H9 (cell line): ENCODE results near the gene CRMP1. TPM values are rescaled to one million over a fixed set of nuclear protein-coding genes. Genes with fewer than 3 reads are reported as not detected.

Experiments
- DNase-seq: peaks from one replicate; pipeline ENCODE4 v3.0.0-alpha.2; 2017
- H2AFZ ChIP-seq: one replicate; pipeline ENCODE4 v1.6.1; 2013; ENCODE audit warnings: mild to moderate bottlenecking, low read length, control low read depth, moderate library complexity
- H2AK5ac ChIP-seq: 2 replicates; pipeline ENCODE4 v1.6.1; 2013; ENCODE audit warnings: low read length, control low read depth, mixed read lengths; ENCODE audit not compliant: insufficient read length
- H2BK120ac ChIP-seq: one replicate; pipeline ENCODE4 v1.6.1; 2013; ENCODE audit warnings: low read depth, mild to moderate bottlenecking, low read length, control low read depth, inconsistent platforms; ENCODE audit not compliant: poor library complexity, severe bottlenecking
- H2BK12ac ChIP-seq: 2 replicates; pipeline ENCODE4 v1.6.1; 2013; ENCODE audit warnings: low read length, control low read depth, mixed read lengths, low read depth; ENCODE audit not compliant: insufficient read length
- H2BK15ac ChIP-seq: 2 replicates; pipeline ENCODE4 v1.6.1; 2013; ENCODE audit warnings: low read depth, low read length, control low read depth
- H2BK20ac ChIP-seq: one replicate; pipeline ENCODE4 v1.6.1; 2013; ENCODE audit warnings: low read depth, mild to moderate bottlenecking, low read length, control low read depth, inconsistent platforms; ENCODE audit not compliant: poor library complexity, severe bottlenecking
- H2BK5ac ChIP-seq: 2 replicates; pipeline ENCODE4 v1.6.1; 2013; ENCODE audit warnings: low read length, control low read depth, mixed read lengths; ENCODE audit not compliant: insufficient read length
- H3K14ac ChIP-seq: 2 replicates; pipeline ENCODE4 v1.6.1; 2013; ENCODE audit warnings: low read length, control low read depth; ENCODE audit not compliant: insufficient read depth
- H3K18ac ChIP-seq: 2 replicates; pipeline ENCODE4 v1.6.1; 2013; ENCODE audit warnings: low read depth, mild to moderate bottlenecking, mixed read lengths, low read length, control low read depth; ENCODE audit not compliant: insufficient read length
- H3K23ac ChIP-seq: 2 replicates; pipeline ENCODE4 v1.6.1; 2013; ENCODE audit warnings: low read length, control low read depth, mixed read lengths, low read depth; ENCODE audit not compliant: insufficient read length
- H3K23me2 ChIP-seq: 2 replicates; pipeline ENCODE4 v1.6.1; 2013; ENCODE audit warnings: low read depth, mild to moderate bottlenecking, mixed read lengths, low read length, control low read depth; ENCODE audit not compliant: insufficient read length, poor library complexity, severe bottlenecking
- H3K27ac ChIP-seq: 2 replicates; pipeline ENCODE4 v1.5.1; 2013; ENCODE audit warnings: low read length, control low read depth, mixed read lengths, low read depth; ENCODE audit not compliant: insufficient read length
- H3K27me3 ChIP-seq: 2 replicates; pipeline ENCODE4 v1.6.1; 2013; ENCODE audit warnings: low read length, control low read depth, inconsistent platforms; ENCODE audit not compliant: insufficient read depth
- H3K4ac ChIP-seq: 2 replicates; pipeline ENCODE4 v1.6.1; 2013; ENCODE audit warnings: low read depth, mild to moderate bottlenecking, control low read depth, inconsistent platforms, low read length, moderate library complexity
- H3K4me1 ChIP-seq: 2 replicates; pipeline ENCODE4 v1.6.1; 2013; ENCODE audit warnings: low read length, control low read depth, inconsistent platforms; ENCODE audit not compliant: insufficient read depth
- H3K4me2 ChIP-seq: 2 replicates; pipeline ENCODE4 v1.6.1; 2013; ENCODE audit warnings: low read length, control low read depth, mixed read lengths; ENCODE audit not compliant: insufficient read length, insufficient read depth
- H3K56ac ChIP-seq: 2 replicates; pipeline ENCODE4 v1.6.1; 2013; ENCODE audit warnings: low read depth, mild to moderate bottlenecking, mixed read lengths, low read length, control low read depth; ENCODE audit not compliant: insufficient read length
- H3K79me1 ChIP-seq: 2 replicates; pipeline ENCODE4 v1.6.1; 2013; ENCODE audit warnings: low read depth, mild to moderate bottlenecking, moderate library complexity, low read length, control low read depth, inconsistent platforms; ENCODE audit not compliant: insufficient read depth, poor library complexity, severe bottlenecking
- H3K79me2 ChIP-seq: 2 replicates; pipeline ENCODE4 v1.6.1; 2013; ENCODE audit warnings: low read length, control low read depth, inconsistent platforms; ENCODE audit not compliant: insufficient read depth
- H3K9ac ChIP-seq: 2 replicates; pipeline ENCODE4 v1.6.1; 2013; ENCODE audit warnings: low read length, control low read depth, mixed read lengths; ENCODE audit not compliant: insufficient read length; ENCODE audit errors: extremely low read depth
- H3K9me3 ChIP-seq: one replicate; pipeline ENCODE4 v1.6.1; 2013; ENCODE audit warnings: low read depth, low read length, inconsistent platforms; ENCODE audit not compliant: control insufficient read depth
- H3T11ph ChIP-seq: one replicate; pipeline ENCODE4 v1.6.1; 2013; ENCODE audit warnings: mild to moderate bottlenecking, low read length, control low read depth, inconsistent platforms
- H4K20me1 ChIP-seq: one replicate; pipeline ENCODE4 v1.6.1; 2013; ENCODE audit not compliant: control insufficient read depth, insufficient read length, insufficient read depth
- H4K5ac ChIP-seq: 2 replicates; pipeline ENCODE4 v1.6.1; 2013; ENCODE audit warnings: low read depth, mild to moderate bottlenecking, mixed read lengths, low read length, control low read depth; ENCODE audit not compliant: insufficient read length
- H4K8ac ChIP-seq: replicated peaks from 2 replicates; pipeline ENCODE4 v1.6.1; 2013; ENCODE audit warnings: low read length, control low read depth, mixed read lengths, low read depth; ENCODE audit not compliant: insufficient read length
- H4K91ac ChIP-seq: 2 replicates; pipeline ENCODE4 v1.6.1; 2013; ENCODE audit warnings: low read depth, mild to moderate bottlenecking, moderate library complexity, mixed read lengths, low read length, control low read depth; ENCODE audit not compliant: insufficient read length
- H3K27ac Mint-ChIP-seq, 3 experiments: 2 replicates in 2 of 3; 3 replicates in 1 of 3; pipeline ENCODE4 v1.8.0; 2020 to 2021; ENCODE audit warnings: mixed read lengths in 3 of 3, mild to moderate bottlenecking in 1 of 3, moderate library complexity in 1 of 3
- H3K27me3 Mint-ChIP-seq: 2 replicates; pipeline ENCODE4 v1.8.0; 2021; ENCODE audit warnings: low read depth, mild to moderate bottlenecking, moderate library complexity, mixed read lengths
- H3K36me3 Mint-ChIP-seq, 3 experiments: 2 replicates in 2 of 3; 3 replicates in 1 of 3; pipeline ENCODE4 v1.8.0; 2020 to 2021; ENCODE audit warnings: low read depth in 3 of 3, mixed read lengths in 3 of 3; ENCODE audit not compliant: insufficient read depth in 1 of 3
- H3K4me1 Mint-ChIP-seq, 2 experiments: 2 replicates each; pipeline ENCODE4 v1.8.0; 2020; ENCODE audit warnings: mixed read lengths in 2 of 2
- H3K4me3 Mint-ChIP-seq, 2 experiments: 2 replicates in 1 of 2; 3 replicates in 1 of 2; pipeline ENCODE4 v1.8.0; 2020 to 2021; ENCODE audit warnings: mild to moderate bottlenecking in 2 of 2, mixed read lengths in 2 of 2, moderate library complexity in 1 of 2
- H3K9me3 Mint-ChIP-seq, 2 experiments: 2 replicates in 1 of 2; 3 replicates in 1 of 2; pipeline ENCODE4 v1.8.0; 2020; ENCODE audit warnings: mild to moderate bottlenecking in 2 of 2, mixed read lengths in 2 of 2, moderate library complexity in 1 of 2
- WGBS: extraction: QIAGEN DNeasy Blood & Tissue Kit; methylation state at CpG from one replicate; pipeline ENCODE4 v1.1.7; 2013; ENCODE audit warnings: missing lambda C conversion rate, low lambda C conversion rate, mixed read lengths; ENCODE audit not compliant: insufficient read length; ENCODE audit errors: extremely low coverage; 5-methylcytosine and 5-hydroxymethylcytosine counted together
- total RNA-seq: library from RNA; stranded (reverse); gene quantifications from 2 replicates; pipeline ENCODE4 v1.2.1, GENCODE V29; 2021
- TF ChIP-seq, protein P1 (sequence below): fragments of 200-600 bp; sonication (generic); conservative IDR thresholded peaks from 3 replicates; pipeline ENCODE4 v1.8.0; 2021; ENCODE audit warnings: antibody characterized with exemption, mild to moderate bottlenecking

The CRMP1 gene
- total RNA-seq, 1 experiment from 2014 or later, result 71.6 TPM

DNA sequence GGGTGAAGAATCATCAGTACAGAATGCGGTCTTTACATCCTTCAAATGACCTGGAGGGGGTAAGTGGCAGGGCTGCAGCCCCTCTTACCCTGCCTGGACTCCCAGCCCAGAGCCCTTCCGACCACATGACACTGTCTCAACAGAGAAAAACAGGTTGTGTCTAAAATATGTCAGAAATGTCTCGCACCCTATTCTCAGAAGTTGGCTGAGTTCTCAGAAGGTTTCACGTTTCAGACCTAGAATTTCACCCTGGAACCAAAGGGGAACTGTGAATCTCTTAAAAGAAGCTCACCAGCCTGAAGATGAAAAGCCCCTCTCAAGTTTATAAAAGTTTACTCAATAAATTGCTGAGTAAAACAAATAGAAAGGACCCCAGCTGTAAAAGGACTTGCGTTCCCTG lies 7.0 kb upstream of the CRMP1 start:
- Histone ChIP-seq H3K56ac (no peak overlapping the region), H2BK20ac (no peak overlapping the region), H3K23ac (no peak overlapping the region), H2BK120ac (no peak overlapping the region), H2AK5ac (no peak overlapping the region), H3K79me2 (no peaks in the 10 kb centered on the region), H3K23me2 (no peaks in the 10 kb centered on the region), H3T11ph (no peak overlapping the region), H4K8ac (no peak overlapping the region), H2BK12ac (no peak overlapping the region), H3K9me3 (no peaks in the 10 kb centered on the region), H3K4ac (no peak overlapping the region), H3K14ac (no peak overlapping the region), H4K5ac (no peak overlapping the region), H4K91ac (no peak overlapping the region), H2BK5ac (no peak overlapping the region), H4K20me1 (no peaks in the 10 kb centered on the region), H3K9ac (no peak overlapping the region), H3K4me1 (peaks cover 2% of the 10 kb centered on the region; the same call in 1 of the 2 replicates), H3K27me3 (no peaks in the 10 kb centered on the region; the same call in 1 of the 2 replicates), H3K18ac (no peak overlapping the region), H3K27ac (no peak overlapping the region), H2AFZ (no peak overlapping the region), H3K79me1 (no peaks in the 10 kb centered on the region), H2BK15ac (no peak overlapping the region), H3K4me2 (no peak overlapping the region)
- Mint-ChIP-seq H3K27ac (no peak overlapping the region), H3K4me1 (peaks cover 39 to 43% of the 10 kb centered on the region in 2 experiments), H3K36me3 (peaks cover 0 to 9% (median 3%) of the 10 kb centered on the region in 3 experiments; a peak in 4 of 7 replicates), H3K9me3 (peaks cover 5 to 10% of the 10 kb centered on the region in 2 experiments), H3K4me3 (no peak overlapping the region), H3K27me3 (peaks cover 98% of the 10 kb centered on the region)
- DNase-seq, result no peak
- no CpG with 5 or more reads among the region's 5 CpGs for WGBS
- TF ChIP-seq, protein P1, sequence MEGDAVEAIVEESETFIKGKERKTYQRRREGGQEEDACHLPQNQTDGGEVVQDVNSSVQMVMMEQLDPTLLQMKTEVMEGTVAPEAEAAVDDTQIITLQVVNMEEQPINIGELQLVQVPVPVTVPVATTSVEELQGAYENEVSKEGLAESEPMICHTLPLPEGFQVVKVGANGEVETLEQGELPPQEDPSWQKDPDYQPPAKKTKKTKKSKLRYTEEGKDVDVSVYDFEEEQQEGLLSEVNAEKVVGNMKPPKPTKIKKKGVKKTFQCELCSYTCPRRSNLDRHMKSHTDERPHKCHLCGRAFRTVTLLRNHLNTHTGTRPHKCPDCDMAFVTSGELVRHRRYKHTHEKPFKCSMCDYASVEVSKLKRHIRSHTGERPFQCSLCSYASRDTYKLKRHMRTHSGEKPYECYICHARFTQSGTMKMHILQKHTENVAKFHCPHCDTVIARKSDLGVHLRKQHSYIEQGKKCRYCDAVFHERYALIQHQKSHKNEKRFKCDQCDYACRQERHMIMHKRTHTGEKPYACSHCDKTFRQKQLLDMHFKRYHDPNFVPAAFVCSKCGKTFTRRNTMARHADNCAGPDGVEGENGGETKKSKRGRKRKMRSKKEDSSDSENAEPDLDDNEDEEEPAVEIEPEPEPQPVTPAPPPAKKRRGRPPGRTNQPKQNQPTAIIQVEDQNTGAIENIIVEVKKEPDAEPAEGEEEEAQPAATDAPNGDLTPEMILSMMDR, result no peak
